H1 (cell line): Measurements from ENCODE around the gene ADGRF5. TPM values are rescaled to one million over a fixed set of nuclear protein-coding genes. Genes with fewer than 3 reads are reported as not detected.
"Not testable (repeated sequence)": the region's sequence is repeated elsewhere in the genome, so short reads cannot be mapped to it uniquely, and the experiment has no call there.

ENCODE experiments used
- CTCF ChIA-PET: fragments of 300-600 bp; sonication (Branson Sonifier 250); formaldehyde crosslinking; loops from one replicate; lab custom pipeline; 2021; ENCODE audit not compliant: partially characterized antibody; lab: Charles Lee
- POLR2A ChIA-PET: fragments of 300-600 bp; sonication (Branson Sonifier 250); formaldehyde crosslinking; loops from one replicate; lab custom pipeline; 2021; ENCODE audit warnings: inconsistent platforms; ENCODE audit not compliant: partially characterized antibody; lab: Charles Lee
- DNase-seq, 2 experiments: peaks; one replicate each; pipeline versions ENCODE4 v3.0.0 to v3.0.0-alpha.2; 2010 to 2022; ENCODE audit warnings: low spot score in 2 of 2, low read depth in 1 of 2, mixed read lengths in 1 of 2
- FAIRE-seq: peaks from 2 replicates; lab custom pipeline; 2011; peaks lifted over from hg19 to GRCh38; lab: Jason Lieb, UNC
- H2AFZ ChIP-seq: 2 replicates; pipeline ENCODE4 v1.8.1; 2012; ENCODE audit warnings: low read length, inconsistent platforms
- H2AK5ac ChIP-seq: 2 replicates; pipeline ENCODE4 v1.6.1; 2013; ENCODE audit warnings: low read depth, low read length
- H2BK120ac ChIP-seq: replicated peaks from 2 replicates; pipeline ENCODE3; 2013; ENCODE audit warnings: low read depth, low read length, inconsistent platforms
- H2BK12ac ChIP-seq: 2 replicates; pipeline ENCODE4 v1.6.1; 2013; ENCODE audit warnings: low read depth, low read length
- H2BK15ac ChIP-seq: 2 replicates; pipeline ENCODE4 v1.6.1; 2013; ENCODE audit warnings: low read length
- H2BK20ac ChIP-seq: 2 replicates; pipeline ENCODE4 v1.6.1; 2013; ENCODE audit warnings: low read length
- H2BK5ac ChIP-seq: 2 replicates; pipeline ENCODE4 v1.6.1; 2013; ENCODE audit warnings: low read depth, low read length
- H3K14ac ChIP-seq: 2 replicates; pipeline ENCODE4 v1.6.1; 2013; ENCODE audit warnings: inconsistent platforms; ENCODE audit not compliant: insufficient read length
- H3K18ac ChIP-seq: 2 replicates; pipeline ENCODE4 v1.6.1; 2013; ENCODE audit warnings: low read length; ENCODE audit errors: extremely low read depth
- H3K23ac ChIP-seq: 2 replicates; pipeline ENCODE4 v1.6.1; 2013; ENCODE audit warnings: inconsistent platforms; ENCODE audit not compliant: insufficient read length
- H3K23me2 ChIP-seq: 2 replicates; pipeline ENCODE4 v1.6.1; 2013; ENCODE audit warnings: low read depth, low read length
- H3K27ac ChIP-seq: 2 replicates; pipeline ENCODE4 v1.6.1; 2011; ENCODE audit warnings: low read depth, low read length, inconsistent platforms
- H3K27me3 ChIP-seq, 4 experiments: replicated peaks in 1 of 4; 1 replicate in 1 of 4; 2 replicates in 3 of 4; pipeline versions ENCODE4 v1.6.1 to v1.8.1; 2011 to 2013; ENCODE audit warnings: low read length in 3 of 4, mild to moderate bottlenecking in 3 of 4, inconsistent platforms in 2 of 4, mixed read lengths in 2 of 4, moderate library complexity in 1 of 4; ENCODE audit not compliant: control insufficient read depth in 3 of 4, insufficient read depth in 3 of 4; ENCODE audit errors: extremely low read depth in 1 of 4
- H3K36me3 ChIP-seq, 4 experiments: 2 replicates each; pipeline versions ENCODE4 v1.6.1 to v1.8.1; 2011 to 2013; ENCODE audit warnings: mild to moderate bottlenecking in 4 of 4, low read length in 3 of 4, moderate library complexity in 2 of 4, control low read depth in 1 of 4, inconsistent platforms in 1 of 4; ENCODE audit not compliant: insufficient read depth in 4 of 4, control insufficient read depth in 2 of 4
- H3K4ac ChIP-seq: replicated peaks from 2 replicates; pipeline ENCODE3; 2013; ENCODE audit warnings: low read length, low read depth, mixed read lengths, inconsistent platforms; ENCODE audit not compliant: insufficient read length
- H3K4me1 ChIP-seq, 4 experiments: replicated peaks in 1 of 4; 1 replicate in 1 of 4; 2 replicates in 3 of 4; pipeline versions ENCODE4 v1.6.1 to v1.8.1; 2011 to 2013; ENCODE audit warnings: low read length in 3 of 4, inconsistent platforms in 2 of 4, mixed read lengths in 1 of 4; ENCODE audit not compliant: insufficient read depth in 4 of 4, control insufficient read depth in 3 of 4
- H3K4me2 ChIP-seq, 2 experiments: 2 replicates each; pipeline versions ENCODE4 v1.6.1 to v1.8.1; 2011 to 2013; ENCODE audit warnings: low read depth in 2 of 2, low read length in 2 of 2, control low read depth in 1 of 2, inconsistent platforms in 1 of 2, mild to moderate bottlenecking in 1 of 2; ENCODE audit not compliant: insufficient read depth in 1 of 2
- H3K4me3 ChIP-seq, 4 experiments: fragments of 200-600, 300-600 bp in 1 of 4; sonication (generic), shearing (Covaris generic), sonication (Bioruptor Twin) in 1 of 4; 2 replicates each; pipeline versions ENCODE4 v1.5.1 to v1.8.1; 2011 to 2016; ENCODE audit warnings: low read length in 4 of 4, low read depth in 3 of 4, control low read depth in 2 of 4, inconsistent platforms in 2 of 4, mild to moderate bottlenecking in 2 of 4, mixed read lengths in 1 of 4, moderate library complexity in 1 of 4; ENCODE audit not compliant: insufficient read depth in 2 of 4; ENCODE audit errors: extremely low read depth in 1 of 4
- H3K56ac ChIP-seq: replicated peaks from 2 replicates; pipeline ENCODE3; 2013; ENCODE audit warnings: low read depth, mild to moderate bottlenecking, mixed read lengths, low read length, inconsistent platforms; ENCODE audit not compliant: insufficient read length
- H3K79me1 ChIP-seq: 2 replicates; pipeline ENCODE4 v1.6.1; 2013; ENCODE audit warnings: low read depth, low read length, control low read depth
- H3K79me2 ChIP-seq, 2 experiments: 2 replicates each; pipeline versions ENCODE4 v1.6.1 to v1.8.1; 2012 to 2013; ENCODE audit warnings: low read length in 2 of 2, mild to moderate bottlenecking in 2 of 2, inconsistent platforms in 1 of 2; ENCODE audit not compliant: insufficient read depth in 2 of 2, control insufficient read depth in 1 of 2
- H3K9ac ChIP-seq, 4 experiments: replicated peaks in 1 of 4; 1 replicate in 1 of 4; 2 replicates in 3 of 4; pipeline versions ENCODE4 v1.6.1 to v1.8.1; 2011 to 2013; ENCODE audit warnings: low read depth in 3 of 4, low read length in 3 of 4, control low read depth in 2 of 4, mild to moderate bottlenecking in 2 of 4, moderate library complexity in 2 of 4, inconsistent platforms in 1 of 4; ENCODE audit errors: extremely low read depth in 1 of 4
- H3K9me3 ChIP-seq, 2 experiments: 2 replicates each; pipeline versions ENCODE4 v1.6.1 to v1.8.1; 2012 to 2013; ENCODE audit warnings: mild to moderate bottlenecking in 2 of 2, moderate library complexity in 2 of 2, control low read depth in 1 of 2, inconsistent platforms in 1 of 2, low read depth in 1 of 2, low read length in 1 of 2, mixed read lengths in 1 of 2; ENCODE audit not compliant: insufficient read depth in 2 of 2
- H4K20me1 ChIP-seq, 2 experiments: replicated peaks in 1 of 2; 2 replicates each; pipeline versions ENCODE3 to v1.8.1; 2011 to 2013; ENCODE audit warnings: inconsistent platforms in 2 of 2, low read length in 2 of 2, mild to moderate bottlenecking in 1 of 2; ENCODE audit not compliant: insufficient read depth in 2 of 2, control insufficient read depth in 1 of 2
- H4K5ac ChIP-seq: 2 replicates; pipeline ENCODE4 v1.6.1; 2013; ENCODE audit warnings: low read length, low read depth, mixed read lengths, inconsistent platforms; ENCODE audit not compliant: insufficient read length
- H4K8ac ChIP-seq: 2 replicates; pipeline ENCODE4 v1.8.0; 2013; ENCODE audit warnings: mild to moderate bottlenecking, moderate library complexity, low read length, inconsistent platforms; ENCODE audit not compliant: insufficient read depth; ENCODE audit errors: extremely low read depth
- H4K91ac ChIP-seq: replicated peaks from 2 replicates; pipeline ENCODE3; 2013; ENCODE audit warnings: low read length, mixed read lengths, inconsistent platforms; ENCODE audit not compliant: insufficient read length
- EP300 ChIP-seq, 2 experiments: IDR thresholded peaks; 1 replicate in 1 of 2; 2 replicates in 1 of 2; pipeline ENCODE4 v1.6.1; 2011 to 2012; ENCODE audit warnings: low read depth in 2 of 2, low read length in 2 of 2, mild to moderate bottlenecking in 2 of 2, borderline replicate concordance in 1 of 2, inconsistent platforms in 1 of 2, moderate library complexity in 1 of 2
- WGBS, 2 experiments: shearing (Covaris generic) in 1 of 2; methylation state at CpG; one replicate each; pipeline versions ENCODE4 v1.1.6 to v1.1.7; 2013 to 2015; ENCODE audit warnings: low lambda C conversion rate in 2 of 2, mixed read lengths in 2 of 2, inconsistent platforms in 1 of 2, low coverage in 1 of 2, missing lambda C conversion rate in 1 of 2; ENCODE audit not compliant: insufficient replicate concordance in 2 of 2, insufficient coverage in 1 of 2, insufficient read length in 1 of 2; ENCODE audit errors: extremely low coverage in 1 of 2, missing lambda C conversion rate in 1 of 2; 5-methylcytosine and 5-hydroxymethylcytosine counted together
- polyA plus RNA-seq, 7 experiments: library from polyadenylated mRNA; depleted of rRNA in 3 of 7; stranded (reverse) in 5 of 7; unstranded in 2 of 7; fragments of >200 nt in 5 of 7; fragments of 200-250 nt in 2 of 7; gene quantifications; 1 replicate in 5 of 7; 2 replicates in 1 of 7; 4 replicates in 1 of 7; pipeline versions ENCODE4 v1.2.1 to v1.2.3, GENCODE V29; 2011 to 2013; ENCODE audit warnings: missing spikeins in 2 of 7, mixed read lengths in 2 of 7
- total RNA-seq: library from RNA; stranded (reverse); fragmentation: NEBNext Ultra II Directional; extraction: Animal tissue kit (Norgen Biotek cat#: 25700); gene quantifications from 2 replicates; pipeline ENCODE4 v1.2.1, GENCODE V29; 2021

ADGRF5 gene
- total and polyA plus RNA-seq, 2 of the 8 experiments (the other 6 are each of a cell fraction or from before 2014, with no cell fraction given) = 0.06 TPM; not detected in 1

DNA sequence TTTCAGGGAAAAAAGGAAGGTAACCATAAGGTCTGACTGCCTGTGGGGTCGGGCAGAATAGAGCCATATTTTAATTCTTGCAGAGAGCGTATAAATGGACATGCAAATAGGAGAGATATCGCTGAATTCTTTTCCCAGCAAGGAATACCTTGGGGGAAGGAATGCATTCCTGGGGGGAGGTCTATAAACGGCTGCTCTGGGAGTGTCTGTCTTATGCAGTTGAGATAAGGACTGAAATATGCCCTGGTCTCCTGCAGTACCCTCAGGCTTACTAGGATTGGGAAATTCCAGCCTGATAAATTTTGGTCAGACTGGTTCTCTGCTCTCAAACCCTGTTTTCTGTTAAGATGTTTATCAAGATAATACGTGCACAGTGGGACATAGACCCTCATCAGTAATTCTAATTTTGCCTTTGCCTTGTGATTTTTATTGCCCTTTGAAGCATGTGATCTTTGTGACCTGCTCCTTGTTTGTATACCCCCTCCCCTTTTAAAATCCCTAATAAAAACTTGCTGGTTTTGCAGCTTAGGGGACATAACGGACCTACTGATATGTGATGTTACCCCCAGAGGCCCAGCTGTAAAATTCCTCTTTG, 79.4 kb downstream of the ADGRF5 start:
- H3K27ac ChIP-seq, H3K4me2 ChIP-seq, H2AFZ ChIP-seq, H3K27me3 ChIP-seq, H2BK5ac ChIP-seq, H3K23ac ChIP-seq, H4K20me1 ChIP-seq, FAIRE-seq, H3K4me3 ChIP-seq, H3K79me1 ChIP-seq, H2BK20ac ChIP-seq, POLR2A ChIA-PET, H2BK120ac ChIP-seq, H3K9ac ChIP-seq, H3K18ac ChIP-seq, H3K4me1 ChIP-seq, H3K23me2 ChIP-seq, H3K79me2 ChIP-seq, CTCF ChIA-PET, H2AK5ac ChIP-seq, H3K36me3 ChIP-seq, H2BK15ac ChIP-seq, H3K14ac ChIP-seq, H4K8ac ChIP-seq, DNase-seq, H4K91ac ChIP-seq, H2BK12ac ChIP-seq, H4K5ac ChIP-seq, H3K4ac ChIP-seq, H3K56ac ChIP-seq: not testable (repeated sequence)
- peaks cover 9 to 19% of the 10 kb centered on the region in 2 experiments for H3K9me3 ChIP-seq
- peak in 1 of 2 experiments; percentile 71; a peak in 1 of 3 replicates for TF ChIP-seq EP300 (IDR thresholded peaks at IDR 0.05; ENCODE audit: borderline replicate concordance in 1 of 2, low read depth in 2 of 2, low read length in 2 of 2)
- WGBS, 2 experiments = 90% methylated on average over 6 of the region's 6 CpGs; no CpG with 5 or more reads in 1 of the 2 experiments
